ENCODE results near the gene TRIM31.
A peak's percentile ranks its signal among the peaks of the same experiment; 100 is the strongest.

The TRIM31 gene

GRCh38 chr6:30112402-30112994, 392 bp downstream of the TRIM31 start:
- Histone ChIP-seq H3K4me1 (ENCODE audit: control insufficient read depth, insufficient read depth, low read length, poor library complexity, severe bottlenecking) (no peaks in the 10 kb centered on the region), H3K36me3 (ENCODE audit: control insufficient read depth, insufficient read depth, low read length) (no peaks in the 10 kb centered on the region), H3K27ac (ENCODE audit: low read depth, low read length, severe bottlenecking) (no peak overlapping the region), H3K4me3 (ENCODE audit: extremely low read depth, insufficient read depth, low read length, poor library complexity, severe bottlenecking) (no peak overlapping the region), H3K9me3 (ENCODE audit: control insufficient read depth, low read length) (no peaks in the 10 kb centered on the region)
- WGBS, 2 experiments (ENCODE audit: insufficient coverage in 2 of 2): 69 to 74% methylated on average over 8 to 10 of the region's 10 CpGs

DNA sequence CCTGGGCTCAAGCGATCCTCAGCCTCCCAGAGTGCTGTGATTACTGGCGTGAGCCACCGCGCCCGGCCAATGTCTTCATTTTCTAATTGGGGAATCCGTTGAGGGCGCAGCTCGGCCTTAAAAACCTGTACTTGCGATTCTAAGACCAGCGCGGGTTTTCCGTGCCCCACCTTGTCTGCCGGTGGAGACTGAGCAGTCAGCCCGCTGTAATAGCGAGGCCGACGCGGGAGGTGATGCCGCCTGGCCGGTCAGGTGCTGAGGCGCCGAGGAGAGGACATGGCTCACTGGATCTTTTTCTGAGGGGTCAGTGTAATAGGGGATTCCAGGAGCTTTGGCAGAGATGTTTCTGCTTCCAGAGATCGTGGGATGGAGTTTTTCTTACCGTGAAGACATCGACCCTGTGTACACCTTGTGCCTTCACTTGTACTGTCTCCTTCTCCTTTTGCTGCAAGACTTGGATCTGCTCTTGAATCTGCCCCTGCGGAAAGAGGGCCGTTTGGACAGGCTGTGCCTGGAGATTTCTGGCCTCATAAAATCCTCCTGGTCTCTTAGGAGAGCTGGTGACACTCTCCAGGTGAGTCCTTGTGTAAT, 1.5 kb downstream of the TRIM31 start:
- no peak overlapping the region for H3K4me3 ChIP-seq (ENCODE audit: extremely low read depth, insufficient read depth, low read length, poor library complexity, severe bottlenecking)
- no peaks in the 10 kb centered on the region for H3K4me1 ChIP-seq (ENCODE audit: control insufficient read depth, insufficient read depth, low read length, poor library complexity, severe bottlenecking)
- no peaks in the 10 kb centered on the region for H3K9me3 ChIP-seq (ENCODE audit: control insufficient read depth, low read length)
- no peaks in the 10 kb centered on the region for H3K36me3 ChIP-seq (ENCODE audit: control insufficient read depth, insufficient read depth, low read length)
- no peak overlapping the region for H3K27ac ChIP-seq (ENCODE audit: low read depth, low read length, severe bottlenecking)
- WGBS, 2 experiments (ENCODE audit: insufficient coverage in 2 of 2): 90 to 92% methylated on average over 25 to 27 of the region's 27 CpGs

DNA sequence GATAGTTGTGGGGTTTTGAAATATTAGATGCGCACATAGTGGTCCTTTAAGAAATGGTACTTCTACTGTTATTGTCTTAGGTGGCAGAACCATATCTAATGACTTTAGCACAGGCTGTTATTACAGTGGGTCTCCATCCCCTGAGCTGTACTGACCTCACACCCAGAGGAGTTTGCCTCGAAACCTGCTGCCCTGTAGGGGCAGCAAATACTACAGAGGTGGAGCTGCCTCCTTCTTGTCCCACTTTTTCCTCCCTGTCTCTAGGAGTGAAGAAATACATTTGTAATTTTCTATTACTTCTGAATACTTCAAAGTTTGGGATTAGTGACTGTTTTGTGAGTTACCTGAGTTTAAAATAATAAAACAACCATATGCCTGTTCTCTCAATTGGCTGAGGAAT, 8.2 kb downstream of the TRIM31 start:
- WGBS, 2 experiments (ENCODE audit: insufficient coverage in 2 of 2): 100% methylated on average over 1 of the region's 2 CpGs; no CpG with 5 or more reads in 1 of the 2 experiments
- Histone ChIP-seq H3K27ac (ENCODE audit: low read depth, low read length, severe bottlenecking) (no peak overlapping the region), H3K36me3 (ENCODE audit: control insufficient read depth, insufficient read depth, low read length) (no peaks in the 10 kb centered on the region), H3K9me3 (ENCODE audit: control insufficient read depth, low read length) (no peaks in the 10 kb centered on the region), H3K4me1 (ENCODE audit: control insufficient read depth, insufficient read depth, low read length, poor library complexity, severe bottlenecking) (peaks cover 5% of the 10 kb centered on the region), H3K4me3 (ENCODE audit: extremely low read depth, insufficient read depth, low read length, poor library complexity, severe bottlenecking) (no peak overlapping the region)

DNA sequence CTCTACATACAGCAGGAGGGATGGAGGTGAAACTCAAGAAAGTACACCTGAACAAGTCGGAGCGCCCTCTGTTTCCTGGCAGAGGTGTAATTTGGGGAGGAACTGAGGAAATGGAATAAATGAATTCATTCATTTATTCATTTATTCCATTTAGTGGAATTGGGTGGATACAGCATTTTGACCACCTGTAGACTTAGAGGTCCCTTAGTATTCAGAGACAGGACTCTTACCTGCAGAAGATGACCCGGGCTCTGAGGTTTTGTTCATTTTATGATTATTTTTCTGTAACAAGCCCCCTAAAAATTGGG, 9.1 kb downstream of the TRIM31 start:
- Histone ChIP-seq H3K4me1 (ENCODE audit: control insufficient read depth, insufficient read depth, low read length, poor library complexity, severe bottlenecking) (peaks cover 5% of the 10 kb centered on the region), H3K9me3 (ENCODE audit: control insufficient read depth, low read length) (no peaks in the 10 kb centered on the region), H3K4me3 (ENCODE audit: extremely low read depth, insufficient read depth, low read length, poor library complexity, severe bottlenecking) (no peak overlapping the region), H3K36me3 (ENCODE audit: control insufficient read depth, insufficient read depth, low read length) (no peaks in the 10 kb centered on the region), H3K27ac (ENCODE audit: low read depth, low read length, severe bottlenecking) (no peak overlapping the region)
- 20% methylated on average over 1 of the region's 3 CpGs; no CpG with 5 or more reads in 1 of the 2 experiments for WGBS, 2 experiments (ENCODE audit: insufficient coverage in 2 of 2)

DNA sequence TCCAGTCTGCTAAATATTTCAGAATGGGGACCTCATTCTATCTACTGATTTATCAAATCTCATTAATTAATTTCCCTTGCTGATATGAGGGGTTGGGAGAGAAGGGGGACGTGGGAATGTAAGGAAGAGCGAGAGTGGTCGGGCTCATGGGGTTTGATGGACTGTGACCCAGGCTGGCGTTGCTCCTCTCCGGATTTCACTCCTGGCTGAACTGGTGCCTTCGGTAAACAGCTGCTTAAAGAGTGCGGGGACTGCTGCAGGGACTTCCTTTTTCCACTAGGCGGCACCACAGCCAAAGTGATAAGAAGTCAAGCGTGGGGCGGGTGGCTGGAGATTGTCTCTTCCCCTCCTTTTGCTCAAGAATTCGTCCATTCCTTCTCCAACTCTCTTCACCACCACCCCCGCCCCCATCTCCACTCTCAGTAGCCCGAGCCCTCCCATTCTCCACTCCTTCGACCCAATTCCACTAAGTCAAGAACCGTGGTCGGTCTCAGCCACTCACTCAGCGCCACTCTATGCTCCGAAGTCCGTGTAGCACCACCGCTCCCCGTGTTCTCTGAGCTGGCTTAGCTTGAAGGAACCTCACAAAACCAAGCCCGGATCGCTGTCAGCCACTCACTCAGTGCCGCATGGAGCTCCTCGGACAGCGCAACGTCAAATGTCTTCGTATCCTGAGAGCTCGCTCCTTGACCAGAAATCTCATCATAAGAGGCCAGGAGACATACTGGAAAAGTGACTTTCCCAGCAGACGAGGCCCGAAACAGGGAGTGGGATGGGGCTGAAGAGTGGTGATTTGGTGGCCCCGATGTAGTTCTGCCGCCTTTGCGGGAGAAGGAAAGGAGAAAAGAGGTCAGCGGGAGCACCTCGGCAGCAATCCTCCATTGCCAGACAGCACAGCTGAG, 9.7 kb downstream of the TRIM31 start:
- Histone ChIP-seq H3K27ac (ENCODE audit: low read depth, low read length, severe bottlenecking) (no peak overlapping the region), H3K4me1 (ENCODE audit: control insufficient read depth, insufficient read depth, low read length, poor library complexity, severe bottlenecking) (peaks cover 5% of the 10 kb centered on the region), H3K4me3 (ENCODE audit: extremely low read depth, insufficient read depth, low read length, poor library complexity, severe bottlenecking) (peak overlapping the region; percentile 22), H3K9me3 (ENCODE audit: control insufficient read depth, low read length) (no peaks in the 10 kb centered on the region), H3K36me3 (ENCODE audit: control insufficient read depth, insufficient read depth, low read length) (no peaks in the 10 kb centered on the region)
- WGBS, 2 experiments (ENCODE audit: insufficient coverage in 2 of 2): 9 to 11% methylated on average over 23 to 36 of the region's 36 CpGs

DNA sequence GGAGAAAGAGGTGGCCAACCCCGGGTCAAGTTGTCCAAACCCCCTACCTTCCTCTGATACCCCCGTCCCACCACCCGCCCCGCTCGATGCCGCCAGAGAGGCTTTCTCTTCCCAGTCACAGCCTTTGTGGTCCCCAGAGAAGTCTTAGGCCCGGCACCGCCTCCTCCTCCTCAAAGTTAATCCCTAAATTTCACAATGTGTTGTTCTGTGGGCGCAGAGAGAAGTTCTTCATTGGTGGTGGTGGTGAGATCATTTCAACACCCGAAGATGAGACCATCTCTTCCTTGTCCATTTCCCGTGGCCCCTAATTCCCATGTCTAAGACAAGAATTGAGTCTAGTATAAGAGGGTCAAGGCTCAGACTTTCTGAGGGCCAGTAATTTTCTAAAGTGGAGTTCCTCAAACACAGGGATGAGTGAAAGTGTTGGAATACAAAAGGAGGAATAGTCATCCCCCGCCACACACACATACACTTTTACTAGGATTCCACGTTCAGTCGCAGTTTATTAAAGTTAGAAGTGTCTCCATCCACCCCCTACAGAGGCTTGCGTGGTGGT, 10.4 kb downstream of the TRIM31 start:
- Histone ChIP-seq H3K27ac (ENCODE audit: low read depth, low read length, severe bottlenecking) (no peak overlapping the region), H3K4me3 (ENCODE audit: extremely low read depth, insufficient read depth, low read length, poor library complexity, severe bottlenecking) (peak overlapping the region; percentile 33), H3K4me1 (ENCODE audit: control insufficient read depth, insufficient read depth, low read length, poor library complexity, severe bottlenecking) (peaks cover 5% of the 10 kb centered on the region), H3K9me3 (ENCODE audit: control insufficient read depth, low read length) (no peaks in the 10 kb centered on the region), H3K36me3 (ENCODE audit: control insufficient read depth, insufficient read depth, low read length) (no peaks in the 10 kb centered on the region)
- 18 to 23% methylated on average over 7 of the region's 15 CpGs for WGBS, 2 experiments (ENCODE audit: insufficient coverage in 2 of 2)

GRCh38 chr6:30101444-30102413, 11.2 kb downstream of the TRIM31 start:
- Histone ChIP-seq H3K4me3 (ENCODE audit: extremely low read depth, insufficient read depth, low read length, poor library complexity, severe bottlenecking) (peak overlapping the region; percentile 33), H3K4me1 (ENCODE audit: control insufficient read depth, insufficient read depth, low read length, poor library complexity, severe bottlenecking) (peaks cover 5% of the 10 kb centered on the region), H3K27ac (ENCODE audit: low read depth, low read length, severe bottlenecking) (no peak overlapping the region), H3K9me3 (ENCODE audit: control insufficient read depth, low read length) (no peaks in the 10 kb centered on the region), H3K36me3 (ENCODE audit: control insufficient read depth, insufficient read depth, low read length) (no peaks in the 10 kb centered on the region)
- 3 to 4% methylated on average over 37 to 39 of the region's 51 CpGs for WGBS, 2 experiments (ENCODE audit: insufficient coverage in 2 of 2)

DNA sequence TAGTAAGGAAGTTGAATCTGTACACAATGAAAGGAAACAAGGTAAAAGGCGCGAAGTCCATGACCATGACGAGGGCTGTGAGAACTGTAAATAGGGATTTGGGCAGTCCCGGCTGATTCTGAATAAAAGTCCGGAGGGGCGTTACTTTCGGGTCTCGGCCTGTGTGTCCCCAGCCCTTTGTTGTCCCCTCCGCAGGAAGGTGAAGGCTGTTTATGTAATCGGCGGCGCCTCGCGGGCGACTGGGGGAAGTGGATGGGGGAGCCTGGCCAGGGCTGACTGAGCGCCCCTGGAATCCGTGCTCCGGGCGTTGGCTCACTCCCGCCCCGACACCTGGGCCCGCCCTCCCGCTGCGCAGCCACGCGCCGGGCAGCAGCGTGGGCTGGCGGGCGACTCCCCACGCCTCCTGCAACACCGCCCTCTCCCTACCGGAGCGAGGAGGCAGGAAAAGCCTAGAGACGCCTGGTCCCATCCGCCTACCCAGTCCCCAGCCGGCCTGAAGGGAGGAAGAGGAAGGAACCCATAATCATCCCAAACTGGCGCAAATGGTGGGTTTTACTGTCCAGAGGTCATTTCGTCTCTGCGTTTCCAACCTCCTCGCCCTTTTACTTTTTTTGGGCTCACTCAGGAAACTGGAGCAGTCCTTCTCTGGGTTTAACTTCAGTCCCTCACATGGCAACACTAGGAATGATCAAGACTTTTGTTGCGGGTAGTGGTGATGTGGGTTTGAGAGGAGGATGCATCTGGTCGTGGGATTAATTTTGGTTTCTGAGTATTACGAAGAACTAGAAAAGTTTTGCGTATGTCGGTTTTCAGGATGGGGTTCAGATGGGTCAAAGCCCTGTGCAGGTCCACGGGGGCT, 12.1 kb downstream of the TRIM31 start:
- no peak overlapping the region for H3K27ac ChIP-seq (ENCODE audit: low read depth, low read length, severe bottlenecking)
- WGBS, 2 experiments (ENCODE audit: insufficient coverage in 2 of 2): 3 to 7% methylated on average over 22 to 34 of the region's 47 CpGs
- peak overlapping the region; percentile 21 for H3K4me3 ChIP-seq (ENCODE audit: extremely low read depth, insufficient read depth, low read length, poor library complexity, severe bottlenecking)
- peaks cover 5% of the 10 kb centered on the region for H3K4me1 ChIP-seq (ENCODE audit: control insufficient read depth, insufficient read depth, low read length, poor library complexity, severe bottlenecking)
- H3K36me3 ChIP-seq (ENCODE audit: control insufficient read depth, insufficient read depth, low read length): no peaks in the 10 kb centered on the region
- H3K9me3 ChIP-seq (ENCODE audit: control insufficient read depth, low read length): no peaks in the 10 kb centered on the region

DNA sequence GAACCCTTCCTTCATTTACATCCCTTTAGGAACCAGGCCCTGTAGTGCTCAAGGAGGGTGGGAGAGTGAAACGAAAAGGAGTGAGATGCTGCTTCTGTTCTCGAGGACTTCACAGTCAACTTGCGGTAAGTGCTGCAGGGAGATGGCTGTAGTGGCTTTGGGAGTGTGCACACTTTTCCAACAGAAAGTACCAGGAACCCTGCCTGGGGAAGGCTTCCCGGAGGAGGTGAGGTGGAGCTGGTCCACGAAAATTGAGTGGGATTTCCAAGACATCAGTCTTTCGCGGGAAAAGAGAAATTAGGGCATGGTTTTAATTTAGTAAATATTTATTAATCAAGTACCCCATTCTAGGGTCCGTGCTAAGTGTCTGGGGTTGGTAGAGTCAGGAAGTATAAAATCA, 12.7 kb downstream of the TRIM31 start:
- H3K27ac ChIP-seq (ENCODE audit: low read depth, low read length, severe bottlenecking): no peak overlapping the region
- H3K36me3 ChIP-seq (ENCODE audit: control insufficient read depth, insufficient read depth, low read length): no peaks in the 10 kb centered on the region
- WGBS, 2 experiments (ENCODE audit: insufficient coverage in 2 of 2): 27 to 38% methylated on average over 2 to 3 of the region's 8 CpGs
- H3K4me1 ChIP-seq (ENCODE audit: control insufficient read depth, insufficient read depth, low read length, poor library complexity, severe bottlenecking): peaks cover 5% of the 10 kb centered on the region
- no peak overlapping the region for H3K4me3 ChIP-seq (ENCODE audit: extremely low read depth, insufficient read depth, low read length, poor library complexity, severe bottlenecking)
- no peaks in the 10 kb centered on the region for H3K9me3 ChIP-seq (ENCODE audit: control insufficient read depth, low read length)

Measured in mesodermal cell (in vitro differentiated cells).